Prostate gland (tissue), 2 donors: ENCODE measurements around the gene NID1.

Experiments
- CTCF ChIP-seq, 4 experiments: fragments of 200-600 bp in 2 of 4; fragments of 450-650 bp in 2 of 4; sonication (generic) in 2 of 4; IDR thresholded peaks; 1 replicate in 3 of 4; 2 replicates in 1 of 4; pipeline ENCODE4 v1.5.1; 2016 to 2019; ENCODE audit warnings: antibody characterized with exemption in 4 of 4, mild to moderate bottlenecking in 2 of 4, moderate library complexity in 2 of 4
- POLR2A ChIP-seq: fragments of 450-650 bp; IDR thresholded peaks from one replicate; pipeline ENCODE4 v1.6.1; 2016; ENCODE audit warnings: antibody characterized with exemption, mild to moderate bottlenecking
- POLR2AphosphoS5 ChIP-seq: sonication (generic); formaldehyde crosslinking; IDR thresholded peaks from one replicate; pipeline ENCODE4 v1.6.1; 2017; ENCODE audit warnings: antibody characterized with exemption

DNA sequence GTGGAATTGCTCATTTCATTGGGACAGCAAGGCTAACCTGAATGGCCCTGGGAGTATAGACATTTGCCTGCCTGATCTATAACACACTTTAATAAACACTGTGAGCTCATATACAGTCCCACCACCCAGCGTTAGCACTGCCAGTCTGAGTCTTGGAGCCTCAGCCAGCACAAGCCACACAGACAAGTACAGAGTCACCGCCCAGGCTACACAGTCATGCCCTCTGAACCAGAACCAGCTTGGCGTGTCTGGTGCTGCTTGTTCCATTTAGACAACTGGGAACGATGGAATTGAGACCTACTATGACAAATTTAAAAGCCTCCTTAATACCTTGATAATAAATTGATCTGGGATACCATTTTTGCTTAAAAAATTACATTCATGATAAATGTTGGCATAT is 31.6 kb downstream of the NID1 start:
- TF ChIP-seq CTCF (IDR thresholded peaks at IDR 0.05) (no peak), POLR2A (no peak), POLR2AphosphoS5 (no peak)
